Ecto neural progenitor cell (in vitro differentiated cells): ENCODE data around the gene STK11.
"Not testable (repeated sequence)": the region's sequence is repeated elsewhere in the genome, so short reads cannot be mapped to it uniquely, and the experiment has no call there.

Source experiments
- DNase-seq: peaks from one replicate; pipeline ENCODE4 v3.0.0-alpha.2; 2018; ENCODE audit warnings: low spot score

The STK11 gene

DNA sequence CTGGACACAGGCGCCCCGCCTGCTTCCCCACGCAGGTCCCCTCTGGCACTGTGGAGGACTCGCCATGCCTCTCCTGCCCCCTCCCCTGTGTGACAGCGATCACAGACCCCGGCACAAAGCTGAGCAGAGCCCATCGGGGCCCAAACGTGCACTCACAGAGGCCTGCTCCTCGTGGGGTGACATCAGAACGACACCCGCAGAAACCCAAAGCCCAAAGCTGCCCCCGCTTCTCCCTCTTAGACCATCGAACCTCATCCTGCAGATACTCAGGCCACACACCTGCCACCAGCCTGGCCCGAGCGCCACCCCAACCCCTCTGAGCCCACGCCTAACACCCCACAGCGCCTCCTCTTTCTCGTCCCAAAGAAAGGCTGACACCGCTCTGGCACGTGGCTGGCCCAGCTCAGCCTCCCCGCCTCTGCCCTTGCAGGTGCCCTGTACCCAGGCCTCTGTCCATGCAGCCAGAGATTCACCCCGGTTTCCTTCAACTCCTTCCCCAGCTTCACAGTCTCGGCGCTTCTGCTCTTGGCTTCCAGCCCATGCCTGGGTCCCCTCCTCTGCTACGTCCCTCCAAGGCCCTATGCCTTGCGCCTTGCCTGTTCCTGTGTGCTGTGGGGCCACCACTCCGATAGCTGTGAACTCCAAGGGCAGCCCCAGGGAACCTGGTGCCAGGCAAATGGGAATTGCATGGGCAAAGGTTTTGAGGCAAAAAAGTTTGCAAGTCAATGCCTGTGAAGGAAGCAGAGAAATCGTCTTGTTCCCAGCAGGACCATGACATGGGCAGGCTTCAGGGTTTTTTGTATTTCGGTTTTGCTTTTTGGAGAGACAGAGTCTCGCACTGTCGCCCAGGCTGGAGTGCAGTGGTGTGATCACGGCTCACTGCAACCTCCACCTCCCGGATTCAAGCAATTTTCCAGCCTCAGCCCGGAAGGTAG, 33.1 kb downstream of the STK11 start:
- DNase-seq, result no peak

DNA sequence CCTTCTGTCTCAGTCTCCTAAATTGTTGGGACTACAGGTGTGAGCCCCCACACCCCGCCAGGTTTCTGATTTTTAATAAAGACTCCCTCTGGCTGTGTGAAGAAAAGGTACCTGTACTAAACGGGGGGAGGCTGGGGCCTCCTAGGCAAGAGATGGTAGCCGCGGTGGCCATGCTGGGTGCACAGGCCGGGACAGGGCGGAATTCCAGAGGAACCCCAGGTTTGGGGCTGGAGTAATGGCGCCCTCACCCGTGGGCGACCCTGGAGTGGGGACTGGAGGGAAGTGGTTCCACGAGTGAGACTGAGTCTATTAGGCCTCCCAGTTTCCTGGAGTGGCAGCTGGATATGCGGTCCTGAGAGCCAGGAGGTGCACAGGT, 33.8 kb downstream of the STK11 start:
- DNase-seq, result no peak

DNA sequence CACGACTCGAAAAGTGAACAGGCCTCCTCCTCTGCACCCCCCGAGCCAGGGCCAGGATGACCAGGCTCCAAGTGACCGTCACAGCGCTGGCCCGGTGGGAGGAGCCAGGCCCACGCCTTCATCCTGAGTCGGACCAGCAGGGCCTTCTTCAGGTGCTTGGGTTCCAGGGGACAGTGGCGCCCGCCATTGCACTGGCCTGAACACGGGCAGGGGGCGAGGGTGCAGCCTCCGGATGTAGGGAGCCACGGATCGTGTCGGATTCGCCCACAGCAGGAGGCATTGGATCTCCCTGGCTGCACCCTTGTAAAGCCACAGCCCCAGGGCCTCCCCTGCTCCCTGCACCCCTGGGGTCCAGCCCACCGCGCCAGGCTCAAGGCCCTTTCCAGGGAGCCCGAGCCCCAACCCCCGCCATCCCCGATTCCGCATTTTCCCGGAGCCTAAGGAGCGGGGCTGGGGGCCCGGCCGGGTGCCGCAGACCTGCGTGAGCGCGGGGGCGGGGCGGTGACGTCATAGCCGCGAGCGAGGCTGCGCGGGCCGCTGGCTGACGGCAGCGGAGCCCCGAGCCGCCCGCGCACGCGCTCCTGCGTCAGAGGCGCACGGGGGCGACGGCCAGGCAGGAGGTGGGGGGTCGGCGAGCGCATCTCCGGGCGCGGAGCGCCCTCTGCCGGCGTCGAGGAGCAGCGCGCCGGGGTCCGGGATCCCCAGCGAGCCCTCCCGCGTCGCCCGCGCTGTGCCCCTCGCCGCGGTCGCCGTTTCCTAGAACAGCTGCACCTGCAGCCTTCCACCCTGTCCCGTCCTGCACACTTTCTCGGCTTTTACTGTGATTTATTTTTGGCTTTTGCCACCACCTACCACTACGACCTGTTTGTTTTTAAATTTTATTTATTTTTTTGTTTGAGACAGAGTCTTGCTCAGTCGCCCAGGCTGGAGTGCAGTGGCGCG, 34.5 kb downstream of the STK11 start:
- peak; percentile 94 for DNase-seq

DNA sequence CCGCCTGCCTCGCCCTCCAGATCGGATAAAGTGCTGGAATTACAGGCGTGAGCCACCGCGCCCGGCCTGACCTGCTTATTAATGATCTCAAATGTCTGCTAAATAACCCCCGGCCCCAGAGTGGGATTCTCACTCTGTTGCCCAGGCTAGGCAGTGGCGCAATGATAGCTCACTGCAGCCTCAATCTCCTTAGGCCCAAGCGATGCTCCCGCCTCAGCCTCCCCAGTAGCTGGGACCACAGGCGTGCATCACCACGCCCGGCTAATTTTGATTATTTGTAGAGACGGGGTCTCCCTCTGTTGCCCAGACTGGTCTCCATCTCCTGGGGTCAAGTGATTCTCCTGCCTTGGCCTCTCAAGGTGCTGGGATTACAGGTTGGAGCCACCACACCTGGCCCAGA, 35.3 kb downstream of the STK11 start:
- no peak for DNase-seq

DNA sequence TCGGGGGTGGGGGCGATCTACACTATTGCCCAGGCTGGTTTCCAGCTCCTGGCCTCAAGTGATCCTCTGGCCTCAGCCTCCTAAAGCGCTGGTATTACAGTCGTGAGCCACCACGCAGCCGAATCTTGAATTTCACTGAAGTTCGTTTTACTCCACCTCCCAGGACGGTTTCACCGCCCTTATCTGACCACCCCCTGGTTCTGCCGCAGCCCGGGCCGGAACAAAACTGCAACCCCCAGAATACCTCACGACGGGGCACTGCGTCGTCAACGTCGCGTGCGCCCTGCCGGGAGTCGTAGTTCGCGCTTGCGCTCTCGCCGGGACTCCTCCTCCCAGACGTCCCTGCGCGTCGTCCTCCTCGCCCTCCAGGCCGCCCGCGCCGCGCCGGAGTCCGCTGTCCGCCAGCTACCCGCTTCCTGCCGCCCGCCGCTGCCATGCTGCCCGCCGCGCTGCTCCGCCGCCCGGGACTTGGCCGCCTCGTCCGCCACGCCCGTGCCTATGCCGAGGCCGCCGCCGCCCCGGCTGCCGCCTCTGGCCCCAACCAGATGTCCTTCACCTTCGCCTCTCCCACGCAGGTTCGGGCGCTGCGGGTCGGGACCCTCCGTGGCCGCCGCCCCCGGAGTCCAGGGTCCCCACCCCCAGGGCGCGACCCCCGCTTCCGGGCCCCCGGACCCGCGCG, 36.0 kb downstream of the STK11 start, which contains the start of gene ATP5F1D:
Gene ATP5F1D (plus strand): TSS at position 335 of the 679 bp plus-strand sequence. CDS start 100 bp downstream, at position 435.
- DNase-seq, result peak; percentile 94

DNA sequence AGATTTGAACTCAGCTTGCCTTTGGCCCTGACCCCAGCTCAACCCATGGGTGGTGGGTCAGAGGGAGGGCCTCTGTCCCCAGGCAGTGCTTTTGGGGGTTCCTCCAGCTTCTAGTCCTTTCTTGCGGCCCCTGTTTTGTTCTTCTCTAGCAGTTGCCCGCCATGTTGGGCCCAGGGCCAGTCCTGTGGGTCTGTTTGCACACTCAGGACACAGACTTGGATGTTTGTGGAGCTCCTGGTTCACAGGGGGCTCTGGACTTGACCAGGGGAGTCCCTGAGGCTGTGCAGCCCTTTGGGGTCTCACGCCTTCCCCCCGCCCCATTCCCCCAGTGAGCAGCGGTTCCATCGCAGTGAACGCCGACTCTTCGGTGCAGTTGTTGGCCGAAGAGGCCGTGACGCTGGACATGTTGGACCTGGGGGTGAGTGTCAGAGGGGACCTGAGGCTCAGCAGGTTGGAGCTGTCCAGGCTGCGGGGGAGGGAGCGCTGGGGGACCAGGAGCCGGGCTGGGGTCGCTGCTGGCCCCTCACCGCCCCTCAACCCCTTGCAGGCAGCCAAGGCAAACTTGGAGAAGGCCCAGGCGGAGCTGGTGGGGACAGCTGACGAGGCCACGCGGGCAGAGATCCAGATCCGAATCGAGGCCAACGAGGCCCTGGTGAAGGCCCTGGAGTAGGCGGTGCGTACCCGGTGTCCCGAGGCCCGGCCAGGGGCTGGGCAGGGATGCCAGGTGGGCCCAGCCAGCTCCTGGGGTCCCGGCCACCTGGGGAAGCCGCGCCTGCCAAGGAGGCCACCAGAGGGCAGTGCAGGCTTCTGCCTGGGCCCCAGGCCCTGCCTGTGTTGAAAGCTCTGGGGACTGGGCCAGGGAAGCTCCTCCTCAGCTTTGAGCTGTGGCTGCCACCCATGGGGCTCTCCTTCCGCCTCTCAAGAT, 38.5 kb downstream of the STK11 start:
- DNase-seq, result peak; percentile 88

DNA sequence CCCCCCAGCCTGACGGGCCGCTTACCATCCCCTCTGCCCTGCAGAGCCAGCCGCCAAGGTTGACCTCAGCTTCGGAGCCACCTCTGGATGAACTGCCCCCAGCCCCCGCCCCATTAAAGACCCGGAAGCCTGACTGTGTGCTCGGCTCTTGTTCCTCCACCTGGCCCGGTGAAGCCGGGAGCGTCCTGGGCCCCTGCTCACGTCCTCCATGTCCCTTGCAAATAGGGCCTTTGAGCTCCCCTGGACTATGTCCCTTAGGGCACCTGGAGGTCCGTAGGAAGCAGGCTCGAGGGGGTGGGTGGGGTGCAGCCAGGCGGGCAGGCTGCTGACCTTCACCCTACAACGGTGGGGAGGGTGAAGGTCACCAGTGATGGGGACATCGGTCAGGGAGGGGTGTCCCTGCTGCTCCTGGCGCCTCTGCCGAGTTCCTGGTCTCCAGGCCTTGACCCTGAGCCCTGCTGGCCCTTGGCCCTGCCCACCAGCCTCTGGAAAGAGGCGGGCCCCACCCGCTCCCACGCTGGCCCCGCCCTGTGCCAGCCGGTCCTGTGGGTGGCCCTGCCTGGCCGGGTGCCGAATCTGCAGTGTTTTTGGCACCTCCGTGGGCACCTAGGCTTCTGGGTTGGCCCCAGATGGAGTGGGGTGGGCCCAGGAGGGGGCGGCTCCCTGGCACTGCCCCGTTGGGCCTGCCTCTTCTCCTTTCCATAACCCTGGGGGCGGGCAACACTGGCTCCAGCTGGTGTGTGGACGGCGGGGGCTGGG, 39.3 kb downstream of the STK11 start:
- no peak for DNase-seq

DNA sequence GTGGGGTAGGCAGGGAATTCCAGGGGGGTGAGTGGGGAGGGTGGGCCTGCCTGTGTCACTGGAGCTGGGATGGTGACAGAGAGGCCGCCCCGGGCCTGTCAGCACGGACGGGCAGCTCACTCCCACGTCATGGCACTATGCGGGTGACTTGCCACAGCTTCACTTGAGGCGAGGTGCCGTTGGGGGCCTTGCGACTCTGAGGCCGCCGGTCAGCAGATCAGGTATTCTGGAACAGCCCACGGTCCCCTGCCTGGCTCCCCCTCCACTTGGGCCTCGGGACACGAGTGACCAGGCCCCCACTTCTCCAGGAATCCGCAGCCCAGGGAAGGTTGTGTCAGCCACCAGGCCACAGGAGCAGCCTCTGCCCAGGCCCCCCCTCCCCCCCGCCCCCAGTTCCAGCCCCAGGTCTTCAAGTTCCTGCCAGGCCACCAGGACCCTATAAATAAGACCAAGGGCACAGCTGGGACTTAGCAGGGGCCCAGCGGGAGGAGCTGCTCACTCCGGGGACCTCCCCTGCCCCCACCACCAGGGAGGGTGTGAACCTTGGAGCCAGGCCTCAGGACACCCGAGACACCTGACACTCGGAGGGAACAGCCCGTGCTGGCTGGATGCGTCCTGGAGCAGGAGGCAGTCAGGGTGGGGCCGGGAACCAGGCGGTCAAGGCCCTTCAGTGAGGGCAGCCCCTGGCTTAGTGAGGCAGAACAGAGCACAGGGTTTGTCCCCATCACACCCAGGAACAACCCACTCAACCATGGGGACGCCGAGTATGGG, 40.1 kb downstream of the STK11 start:
- DNase-seq, result no peak

DNA sequence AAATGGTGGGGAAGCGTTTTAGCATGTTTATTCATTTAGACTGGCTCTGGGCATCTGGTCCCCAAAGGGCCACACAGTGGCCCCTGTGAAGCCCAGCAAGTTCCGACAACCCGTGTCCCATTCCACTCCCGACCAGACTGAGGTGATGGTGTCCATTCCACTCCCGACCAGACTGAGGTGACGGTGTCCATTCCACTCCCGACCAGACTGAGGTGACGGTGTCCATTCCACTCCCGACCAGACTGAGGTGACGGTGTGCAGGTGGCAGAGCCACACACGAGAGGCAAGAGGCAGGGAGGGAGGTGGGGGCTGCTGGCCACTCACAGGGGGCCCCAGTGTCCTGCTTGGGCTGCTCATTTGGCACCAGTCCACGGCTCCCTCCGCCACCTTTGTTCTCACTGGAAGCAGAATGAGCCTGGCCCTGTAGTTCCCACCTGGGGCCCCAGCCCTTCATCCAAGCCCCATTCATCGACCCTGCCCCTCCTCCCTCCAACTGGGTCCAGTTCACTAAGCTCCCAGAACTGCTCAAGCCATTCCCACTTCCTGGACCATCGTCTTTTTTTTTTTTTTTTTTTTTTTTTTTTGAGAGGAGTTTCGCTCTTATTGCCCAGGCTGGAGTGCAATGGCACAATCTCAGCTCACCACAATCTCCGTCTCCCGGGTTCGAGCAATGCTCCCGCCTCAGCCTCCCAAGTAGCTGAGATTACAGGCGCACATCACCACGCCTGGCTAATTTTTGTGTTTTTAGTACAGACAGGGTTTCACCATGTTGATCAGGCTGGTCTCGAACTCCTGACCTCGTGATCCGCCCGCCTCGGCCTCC, 40.9 kb downstream of the STK11 start:
- not testable (repeated sequence) for DNase-seq

DNA sequence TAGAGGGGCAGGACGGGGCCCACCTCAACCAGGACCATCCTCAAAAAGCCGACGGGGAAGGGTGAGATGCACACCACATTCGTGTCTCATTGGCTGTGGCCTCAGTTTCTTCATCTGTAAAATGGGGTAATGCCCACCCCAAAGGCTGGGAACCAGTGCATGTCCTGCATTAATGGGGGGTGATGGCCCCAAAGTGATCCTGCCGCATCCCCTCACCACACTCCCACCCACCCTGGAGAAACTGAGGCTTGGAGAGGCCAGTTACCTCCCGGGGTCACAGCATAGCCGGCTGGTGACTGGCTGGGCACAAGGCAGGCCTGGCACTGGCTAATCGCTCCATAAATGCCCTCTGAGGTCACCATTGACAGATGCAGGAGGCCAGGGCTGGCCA, 42.2 kb downstream of the STK11 start:
- DNase-seq, result no peak

DNA sequence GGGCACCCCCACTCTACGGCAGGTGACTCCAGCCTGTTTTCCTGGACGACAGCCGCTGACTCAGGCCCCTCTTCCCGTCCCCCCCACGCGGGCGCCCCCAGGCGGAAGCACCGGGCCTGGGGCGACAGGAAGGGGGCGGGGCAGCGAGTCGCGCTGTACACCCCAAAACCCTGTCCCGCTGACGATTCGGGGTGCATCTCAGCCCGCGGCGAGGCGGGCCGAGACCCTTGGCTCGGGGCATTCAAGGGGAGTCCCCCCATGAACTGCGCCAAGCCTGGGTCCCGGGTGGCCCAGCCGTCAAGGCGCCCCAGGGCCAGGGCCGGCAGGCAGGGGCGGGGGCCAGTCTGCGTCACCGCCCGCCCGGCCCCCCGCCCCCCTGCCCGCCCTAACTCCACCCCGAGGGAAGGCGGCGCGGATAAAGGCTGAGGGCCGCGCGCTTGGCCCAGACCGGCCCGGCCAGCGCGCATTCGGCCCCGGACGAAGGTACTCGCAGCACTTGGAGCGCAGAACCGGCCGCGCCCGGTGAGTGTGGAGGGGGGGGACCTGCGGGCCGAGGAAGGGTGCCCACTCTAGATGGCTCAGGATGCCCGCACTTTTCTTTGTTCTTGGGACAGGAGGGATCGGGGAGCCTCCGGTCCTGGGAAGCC, 42.7 kb downstream of the STK11 start, which contains the start of gene MIDN:
Gene MIDN (plus strand): TSS at position 445 of the 647 bp plus-strand sequence. CDS start 1,714 bp downstream, outside the sequence.
- DNase-seq, result peak; percentile 87

DNA sequence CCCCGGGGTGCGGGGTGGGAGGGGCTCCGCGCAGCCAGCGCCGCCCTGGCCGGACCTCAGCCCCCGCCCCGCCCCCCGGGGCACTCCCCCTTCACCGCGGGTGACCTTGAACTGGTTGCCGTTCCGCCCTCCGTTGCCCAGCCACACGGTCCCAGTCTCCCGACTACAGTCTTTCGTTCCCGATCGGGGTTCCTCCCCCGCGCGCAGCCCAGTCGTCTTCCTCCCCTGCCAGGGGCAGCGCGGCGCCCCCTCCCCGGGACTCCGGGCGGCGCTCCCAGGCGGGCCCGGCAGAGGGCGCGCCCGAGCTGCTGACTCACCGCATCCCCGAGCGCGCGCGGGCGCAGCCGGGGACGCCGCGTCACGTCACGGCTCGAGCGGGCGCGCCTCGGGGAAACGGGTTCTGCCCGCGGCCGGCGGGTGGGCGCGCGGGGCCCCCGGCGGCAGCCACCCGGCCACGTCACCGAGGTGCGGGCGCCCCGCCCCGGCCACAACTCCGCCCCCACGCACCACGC, 43.3 kb downstream of the STK11 start:
- DNase-seq, result peak; percentile 89

DNA sequence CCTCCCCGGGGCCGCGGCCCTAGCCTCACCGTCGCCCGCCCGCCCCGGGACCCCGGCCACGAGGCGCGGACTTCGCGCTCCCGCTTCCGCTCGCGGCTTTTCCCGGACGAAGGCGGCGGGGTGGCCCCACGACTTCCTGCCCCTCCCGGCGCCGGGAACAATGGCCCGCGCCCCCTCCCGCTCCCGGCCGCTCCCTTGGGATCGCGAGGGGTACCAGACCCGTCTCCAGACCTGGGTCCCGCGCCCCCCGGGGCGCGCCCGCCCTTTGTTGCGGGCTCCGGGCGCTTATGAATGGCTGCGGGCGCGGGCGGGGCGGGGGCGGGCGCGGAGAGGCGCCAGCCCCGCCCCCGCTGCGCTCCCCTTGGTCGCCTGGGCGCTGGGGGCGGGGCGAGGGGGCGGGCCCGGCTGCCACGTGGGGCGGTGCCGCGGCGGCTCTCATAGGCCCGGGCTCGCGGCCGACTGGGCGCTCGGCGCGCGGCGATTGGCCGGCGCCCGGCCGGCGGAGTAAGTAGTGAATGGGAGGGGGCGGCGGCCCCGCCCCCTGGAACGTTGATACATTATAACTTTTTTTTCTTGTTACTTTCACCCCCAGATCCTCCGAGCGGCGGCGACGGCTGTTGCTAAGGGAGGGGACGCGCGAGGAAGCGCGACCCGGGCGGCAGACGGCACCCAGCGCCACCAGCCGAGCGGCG, 43.9 kb downstream of the STK11 start:
- DNase-seq, result peak; percentile 96

DNA sequence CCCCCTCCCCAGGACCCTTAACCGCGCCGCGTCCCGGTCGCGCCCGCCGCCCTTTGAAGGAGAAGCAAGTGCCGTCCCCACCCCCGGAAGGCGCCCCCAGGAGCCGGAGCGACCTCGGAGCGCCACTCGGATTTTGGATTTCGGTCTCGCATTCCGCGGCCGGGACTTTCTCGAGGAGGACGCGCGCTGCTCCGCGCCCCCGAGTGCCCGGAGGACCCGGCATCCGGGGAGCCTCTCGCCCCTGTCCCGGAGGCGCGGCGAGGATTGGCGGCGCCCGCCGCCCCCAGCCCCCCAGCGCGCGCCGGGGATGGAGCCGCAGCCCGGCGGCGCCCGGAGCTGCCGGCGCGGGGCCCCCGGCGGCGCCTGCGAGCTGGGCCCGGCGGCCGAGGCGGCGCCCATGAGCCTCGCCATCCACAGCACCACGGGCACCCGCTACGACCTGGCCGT, 44.4 kb downstream of the STK11 start:
- no peak for DNase-seq

DNA sequence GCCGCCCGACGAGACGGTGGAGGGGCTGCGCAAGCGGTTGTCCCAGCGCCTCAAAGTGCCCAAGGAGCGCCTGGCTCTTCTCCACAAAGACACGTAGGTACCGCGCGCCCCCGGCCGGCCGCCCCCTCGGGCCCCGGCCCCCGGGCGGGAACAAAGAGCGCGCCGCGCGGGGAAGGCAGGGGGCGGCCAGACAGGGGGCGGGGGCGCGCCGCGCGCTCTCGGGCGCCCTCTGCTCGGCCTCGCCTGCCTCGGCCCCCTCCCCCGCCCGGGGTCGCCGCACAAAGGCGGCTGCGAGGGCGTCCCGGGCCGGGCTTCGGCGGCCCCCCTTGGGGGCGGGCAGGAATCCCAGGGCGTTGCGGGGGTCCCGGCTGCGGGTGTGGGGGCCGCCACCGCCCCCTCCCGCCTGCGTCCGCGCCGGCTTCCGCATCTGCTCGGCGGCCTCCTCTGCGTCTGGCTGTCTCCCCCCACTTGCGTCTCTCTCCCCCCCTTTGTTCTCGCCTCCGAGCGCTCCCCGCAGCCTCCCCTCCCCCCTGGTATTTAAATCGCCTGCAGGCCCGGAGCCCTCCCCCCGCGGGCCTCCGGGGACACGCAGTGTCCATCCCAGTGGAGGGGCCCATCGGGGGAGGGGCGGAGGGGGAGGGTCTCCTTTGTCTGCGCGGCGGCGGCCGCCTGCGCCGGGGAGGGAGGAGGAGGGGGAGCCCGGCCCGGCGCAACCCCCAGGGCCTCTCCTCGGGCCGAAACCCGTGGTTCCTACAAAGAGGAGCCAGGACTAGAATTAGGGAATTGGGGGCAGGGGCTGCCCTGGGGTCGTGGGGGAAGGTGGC, 45.1 kb downstream of the STK11 start:
- peak; percentile 89 for DNase-seq
